Vagina (tissue), 2 donors: Measurements from ENCODE around the gene DNAJC11.

Experiments used
- POLR2AphosphoS5 ChIP-seq, 2 donors: sonication (generic); formaldehyde crosslinking; IDR thresholded peaks; one replicate each; pipeline ENCODE4 v1.9.0; 2017; ENCODE audit warnings: antibody characterized with exemption in 2 of 2, mild to moderate bottlenecking in 2 of 2, low read depth in 1 of 2; ENCODE audit not compliant: insufficient read depth in 1 of 2
- TF ChIP-seq, protein P1 (sequence below), 3 experiments: fragments of 450-650 bp in 2 of 3; fragments of 200-600 bp in 1 of 3; sonication (generic) in 1 of 3; IDR thresholded peaks; one replicate each; pipeline ENCODE4 v1.5.1; 2017 to 2019; ENCODE audit warnings: antibody characterized with exemption in 3 of 3, mild to moderate bottlenecking in 2 of 3, moderate library complexity in 2 of 3

GRCh38 chr1:6652986-6653385 is 48.6 kb downstream of the DNAJC11 start:
- TF ChIP-seq POLR2AphosphoS5 (IDR thresholded peaks at IDR 0.05; ENCODE audit: insufficient read depth in 1 of 2, low read depth in 1 of 2): no peak
- TF ChIP-seq, protein P1, sequence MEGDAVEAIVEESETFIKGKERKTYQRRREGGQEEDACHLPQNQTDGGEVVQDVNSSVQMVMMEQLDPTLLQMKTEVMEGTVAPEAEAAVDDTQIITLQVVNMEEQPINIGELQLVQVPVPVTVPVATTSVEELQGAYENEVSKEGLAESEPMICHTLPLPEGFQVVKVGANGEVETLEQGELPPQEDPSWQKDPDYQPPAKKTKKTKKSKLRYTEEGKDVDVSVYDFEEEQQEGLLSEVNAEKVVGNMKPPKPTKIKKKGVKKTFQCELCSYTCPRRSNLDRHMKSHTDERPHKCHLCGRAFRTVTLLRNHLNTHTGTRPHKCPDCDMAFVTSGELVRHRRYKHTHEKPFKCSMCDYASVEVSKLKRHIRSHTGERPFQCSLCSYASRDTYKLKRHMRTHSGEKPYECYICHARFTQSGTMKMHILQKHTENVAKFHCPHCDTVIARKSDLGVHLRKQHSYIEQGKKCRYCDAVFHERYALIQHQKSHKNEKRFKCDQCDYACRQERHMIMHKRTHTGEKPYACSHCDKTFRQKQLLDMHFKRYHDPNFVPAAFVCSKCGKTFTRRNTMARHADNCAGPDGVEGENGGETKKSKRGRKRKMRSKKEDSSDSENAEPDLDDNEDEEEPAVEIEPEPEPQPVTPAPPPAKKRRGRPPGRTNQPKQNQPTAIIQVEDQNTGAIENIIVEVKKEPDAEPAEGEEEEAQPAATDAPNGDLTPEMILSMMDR (IDR thresholded peaks at IDR 0.05): no peak
